ENCODE results near the gene RAB43.
A peak's percentile ranks its signal among the peaks of the same experiment; 100 is the strongest.

Gene RAB43

DNA sequence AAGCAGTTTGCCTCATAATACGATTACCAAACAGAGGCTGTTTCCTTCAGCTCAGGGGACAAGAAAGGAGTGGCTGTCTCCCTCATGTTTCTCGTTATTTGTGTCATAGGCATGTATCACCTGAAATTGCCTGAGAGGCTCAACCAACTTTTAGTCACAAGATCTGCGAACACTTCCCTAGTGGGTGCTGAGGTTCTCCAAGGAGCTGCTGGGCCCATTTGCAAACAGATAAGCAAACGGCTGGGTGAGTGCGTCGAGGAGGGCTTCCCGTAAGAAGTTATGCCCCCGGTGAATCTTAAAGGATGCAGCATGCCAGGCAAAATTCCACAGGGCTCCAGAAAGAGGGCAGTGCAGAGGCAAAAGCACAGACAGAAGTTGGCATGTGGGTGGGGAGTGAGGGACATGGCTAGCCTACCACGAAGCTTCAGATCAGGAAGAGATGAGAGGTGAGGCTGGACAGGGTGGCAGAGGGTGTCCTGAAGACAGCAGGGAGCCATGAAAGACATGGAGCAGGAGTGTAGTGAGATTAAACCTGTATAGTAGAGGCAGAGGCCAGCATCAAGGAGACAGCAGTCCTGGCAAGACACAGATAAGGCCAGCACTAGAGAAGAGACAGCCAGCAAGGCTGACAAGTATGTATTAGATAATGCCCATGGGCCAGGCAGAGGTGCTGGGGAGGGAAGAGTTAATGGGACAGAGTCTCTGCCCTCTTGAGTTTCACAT lies 65.0 kb downstream of the RAB43 start:
- 0 out of 2 replicates have a peak, but pooled peaks cover 1% of the 10 kb centered on the region for H3K27me3 ChIP-seq (replicated peaks; ENCODE audit: control insufficient read depth, insufficient read depth, low read length)
- DNase-seq (ENCODE audit: extremely low read depth, insufficient read length) = no peak
- H3K4me3 ChIP-seq (replicated peaks; ENCODE audit: low read depth, low read length) = no peak overlapping the region
- no peaks in the 10 kb centered on the region for H3K36me3 ChIP-seq (ENCODE audit: control insufficient read depth, insufficient read depth, low read length)
- TF ChIP-seq, protein P1, sequence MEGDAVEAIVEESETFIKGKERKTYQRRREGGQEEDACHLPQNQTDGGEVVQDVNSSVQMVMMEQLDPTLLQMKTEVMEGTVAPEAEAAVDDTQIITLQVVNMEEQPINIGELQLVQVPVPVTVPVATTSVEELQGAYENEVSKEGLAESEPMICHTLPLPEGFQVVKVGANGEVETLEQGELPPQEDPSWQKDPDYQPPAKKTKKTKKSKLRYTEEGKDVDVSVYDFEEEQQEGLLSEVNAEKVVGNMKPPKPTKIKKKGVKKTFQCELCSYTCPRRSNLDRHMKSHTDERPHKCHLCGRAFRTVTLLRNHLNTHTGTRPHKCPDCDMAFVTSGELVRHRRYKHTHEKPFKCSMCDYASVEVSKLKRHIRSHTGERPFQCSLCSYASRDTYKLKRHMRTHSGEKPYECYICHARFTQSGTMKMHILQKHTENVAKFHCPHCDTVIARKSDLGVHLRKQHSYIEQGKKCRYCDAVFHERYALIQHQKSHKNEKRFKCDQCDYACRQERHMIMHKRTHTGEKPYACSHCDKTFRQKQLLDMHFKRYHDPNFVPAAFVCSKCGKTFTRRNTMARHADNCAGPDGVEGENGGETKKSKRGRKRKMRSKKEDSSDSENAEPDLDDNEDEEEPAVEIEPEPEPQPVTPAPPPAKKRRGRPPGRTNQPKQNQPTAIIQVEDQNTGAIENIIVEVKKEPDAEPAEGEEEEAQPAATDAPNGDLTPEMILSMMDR (IDR thresholded peaks at IDR 0.05; ENCODE audit: insufficient read depth, low read length, poor library complexity, severe bottlenecking) = no peak

DNA sequence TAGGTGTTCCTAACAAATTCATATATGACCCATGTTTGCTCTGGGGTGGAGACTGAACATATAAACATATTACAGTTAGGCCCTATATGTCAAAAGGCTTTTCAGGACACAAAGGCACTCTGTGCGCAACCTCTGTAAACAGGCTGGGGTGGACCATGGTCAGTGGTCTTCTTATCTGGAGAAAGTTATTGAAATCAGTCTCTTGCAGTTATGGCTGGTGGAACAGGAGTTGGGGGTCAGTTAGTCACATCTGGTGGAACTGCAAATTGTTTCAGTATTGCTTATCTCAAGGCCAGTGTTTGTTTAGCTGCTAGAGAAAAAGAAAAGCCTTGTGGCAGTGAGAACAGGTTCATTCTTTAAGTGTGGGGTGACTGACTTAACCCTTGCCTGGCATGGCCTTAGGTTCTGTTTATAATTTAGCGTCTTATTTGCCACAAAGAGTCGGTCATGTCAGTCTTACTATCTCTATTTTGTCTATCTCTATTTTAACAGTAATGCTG lies 66.9 kb downstream of the RAB43 start:
- Histone ChIP-seq H3K4me3 (replicated peaks; ENCODE audit: low read depth, low read length) (no peak overlapping the region), H3K27me3 (replicated peaks; ENCODE audit: control insufficient read depth, insufficient read depth, low read length) (no peaks in the 10 kb centered on the region), H3K36me3 (ENCODE audit: control insufficient read depth, insufficient read depth, low read length) (no peaks in the 10 kb centered on the region)
- TF ChIP-seq, protein P1 (IDR thresholded peaks at IDR 0.05; ENCODE audit: insufficient read depth, low read length, poor library complexity, severe bottlenecking) = no peak
- DNase-seq (ENCODE audit: extremely low read depth, insufficient read length) = no peak

DNA sequence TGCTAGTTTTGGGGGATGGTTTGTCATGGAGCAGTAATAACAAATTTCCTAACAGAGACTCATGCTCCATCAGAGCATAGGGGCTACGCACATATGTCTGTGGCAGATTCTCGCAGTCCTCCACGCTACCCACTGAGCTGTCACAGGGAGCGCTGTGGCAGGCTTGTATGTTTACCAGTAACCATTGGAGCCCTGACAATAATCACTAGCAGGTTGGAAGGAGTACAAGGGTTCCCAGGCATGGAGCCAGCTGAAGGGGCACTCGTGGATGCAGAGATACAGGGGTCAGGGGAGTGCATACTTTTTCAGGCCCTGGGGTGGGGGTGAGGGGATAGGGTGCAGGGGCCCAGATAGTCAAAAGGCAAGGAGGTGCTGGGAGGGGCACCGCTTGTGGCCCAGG lies 68.9 kb downstream of the RAB43 start:
- DNase-seq (ENCODE audit: extremely low read depth, insufficient read length) = no peak
- TF ChIP-seq, protein P1 (IDR thresholded peaks at IDR 0.05; ENCODE audit: insufficient read depth, low read length, poor library complexity, severe bottlenecking) = peak; percentile 2
- Histone ChIP-seq H3K36me3 (ENCODE audit: control insufficient read depth, insufficient read depth, low read length) (no peaks in the 10 kb centered on the region), H3K27me3 (replicated peaks; ENCODE audit: control insufficient read depth, insufficient read depth, low read length) (no peaks in the 10 kb centered on the region), H3K4me3 (replicated peaks; ENCODE audit: low read depth, low read length) (no peak overlapping the region)

DNA sequence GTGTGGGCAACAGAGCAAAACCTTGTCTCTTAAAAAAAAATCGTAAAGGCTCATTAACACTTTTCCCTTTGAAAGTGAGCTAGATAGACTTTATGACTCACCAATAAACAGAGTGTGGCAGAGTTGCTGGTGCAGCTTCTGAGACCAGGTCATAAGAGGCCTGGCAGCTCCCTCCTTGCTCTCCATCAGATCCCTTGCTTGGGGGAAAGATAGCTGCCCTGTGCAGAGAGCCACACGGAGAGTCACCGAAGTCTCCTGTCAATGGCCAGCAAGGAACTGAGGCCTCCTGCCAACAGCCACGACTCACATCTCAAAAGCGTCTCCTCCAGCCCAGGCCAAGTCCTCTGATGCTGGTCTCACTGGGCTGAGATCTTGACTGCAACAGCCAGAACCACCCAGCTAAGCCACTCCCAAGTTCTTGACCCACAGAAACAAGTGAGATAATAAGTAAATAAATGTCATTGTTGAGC lies 69.7 kb downstream of the RAB43 start:
- TF ChIP-seq, protein P1 (IDR thresholded peaks at IDR 0.05; ENCODE audit: insufficient read depth, low read length, poor library complexity, severe bottlenecking) = no peak
- no peak for DNase-seq (ENCODE audit: extremely low read depth, insufficient read length)
- Histone ChIP-seq H3K27me3 (replicated peaks; ENCODE audit: control insufficient read depth, insufficient read depth, low read length) (no peaks in the 10 kb centered on the region), H3K4me3 (replicated peaks; ENCODE audit: low read depth, low read length) (no peak overlapping the region), H3K36me3 (ENCODE audit: control insufficient read depth, insufficient read depth, low read length) (no peaks in the 10 kb centered on the region)

DNA sequence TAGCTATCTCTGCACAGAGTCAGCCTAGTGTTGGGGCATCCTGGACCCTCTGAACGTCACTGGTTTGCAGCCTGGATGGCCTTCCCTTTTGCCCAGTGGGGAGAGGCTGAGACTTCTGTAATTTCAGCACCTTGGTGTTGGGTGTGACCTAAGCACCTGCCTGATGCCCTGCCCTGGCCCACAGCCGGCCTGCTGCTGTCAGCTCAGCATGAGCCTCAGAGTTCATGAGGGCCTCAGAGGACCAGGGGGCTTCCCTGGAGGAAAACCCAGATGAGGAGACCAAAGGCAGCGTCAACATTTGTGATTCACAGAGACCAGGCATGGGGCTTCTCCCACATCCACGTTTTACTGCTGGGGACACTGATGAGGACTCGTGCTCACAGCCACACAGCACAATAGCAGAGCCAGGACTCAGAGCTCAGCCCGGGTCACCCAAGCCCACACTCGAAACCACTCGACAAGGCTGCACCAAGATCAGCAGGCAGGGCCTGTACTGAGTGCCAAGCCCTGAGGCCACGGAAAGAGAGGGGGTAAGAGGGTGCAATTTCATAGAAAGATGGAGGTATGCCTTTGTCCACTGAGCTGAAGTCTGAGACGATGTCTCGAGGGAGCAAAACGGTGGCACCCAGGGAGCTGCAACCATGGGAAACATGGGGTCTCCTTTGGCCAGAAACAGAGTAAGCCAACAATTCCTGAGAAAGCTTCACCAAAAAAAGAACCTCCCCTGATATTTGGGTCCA lies 70.9 kb downstream of the RAB43 start:
- TF ChIP-seq, protein P1 (IDR thresholded peaks at IDR 0.05; ENCODE audit: insufficient read depth, low read length, poor library complexity, severe bottlenecking) = no peak

More for the DNA sequence above, 70.9 kb downstream of the RAB43 start:
- H3K4me3 ChIP-seq (replicated peaks; ENCODE audit: low read depth, low read length) = no peak overlapping the region
- no peak for DNase-seq (ENCODE audit: extremely low read depth, insufficient read length)
- no peaks in the 10 kb centered on the region for H3K36me3 ChIP-seq (ENCODE audit: control insufficient read depth, insufficient read depth, low read length)
- no peaks in the 10 kb centered on the region; the same call in 1 of the 2 replicates for H3K27me3 ChIP-seq (replicated peaks; ENCODE audit: control insufficient read depth, insufficient read depth, low read length)

Measured in GM06990 (cell line).